Natural killer cell (primary cell): ENCODE measurements around the gene TELO2. TPM values are rescaled to one million over a fixed set of nuclear protein-coding genes. Genes with fewer than 3 reads are reported as not detected.

Source experiments
- ATAC-seq, 3 donors: fragments of 150-1000 bp in 2 of 3; fragments of 200-7000 bp in 1 of 3; cut with Tn5 transposase; 1 replicate in 1 of 3; 2 replicates in 2 of 3; pipeline ENCODE4 v1.10.0; 2021; ENCODE audit warnings: mild to moderate bottlenecking in 2 of 3, moderate library complexity in 2 of 3
- DNase-seq, 2 donors: peaks; one replicate each; pipeline versions ENCODE4 v3.0.0 to v3.0.0-alpha.2; 2013 to 2021; ENCODE audit warnings: mixed read lengths in 1 of 2
- H3K27ac ChIP-seq: one replicate; pipeline ENCODE4 v1.5.1; 2013; ENCODE audit warnings: mild to moderate bottlenecking, low read length
- H3K27me3 ChIP-seq: one replicate; pipeline ENCODE4 v1.6.1; 2013; ENCODE audit warnings: low read length; ENCODE audit not compliant: control insufficient read depth, insufficient read depth
- H3K36me3 ChIP-seq: one replicate; pipeline ENCODE4 v1.6.1; 2013; ENCODE audit warnings: low read length; ENCODE audit not compliant: control insufficient read depth, insufficient read depth
- H3K4me1 ChIP-seq: one replicate; pipeline ENCODE4 v1.6.1; 2013; ENCODE audit warnings: low read length; ENCODE audit not compliant: control insufficient read depth, insufficient read depth
- H3K4me3 ChIP-seq: one replicate; pipeline ENCODE4 v1.5.1; 2013; ENCODE audit warnings: low read length
- H3K9me3 ChIP-seq: one replicate; pipeline ENCODE4 v1.6.1; 2013; ENCODE audit warnings: low read length; ENCODE audit not compliant: control insufficient read depth, insufficient read depth
- H3K27ac Mint-ChIP-seq, 2 donors: one replicate each; pipeline ENCODE4 v1.8.0; 2022; ENCODE audit warnings: mild to moderate bottlenecking in 2 of 2, mixed read lengths in 2 of 2, moderate library complexity in 1 of 2
- H3K27me3 Mint-ChIP-seq, 2 donors: one replicate each; pipeline ENCODE4 v1.8.0; 2022; ENCODE audit warnings: low read depth in 2 of 2, mixed read lengths in 2 of 2
- H3K36me3 Mint-ChIP-seq: one replicate; pipeline ENCODE4 v1.8.0; 2022; ENCODE audit warnings: mixed read lengths
- H3K4me1 Mint-ChIP-seq, 2 donors: one replicate each; pipeline ENCODE4 v1.8.0; 2022; ENCODE audit warnings: mixed read lengths in 2 of 2
- H3K4me3 Mint-ChIP-seq: one replicate; pipeline ENCODE4 v1.8.0; 2022; ENCODE audit warnings: mild to moderate bottlenecking, moderate library complexity, mixed read lengths
- H3K9me3 Mint-ChIP-seq, 2 donors: one replicate each; pipeline ENCODE4 v1.8.0; 2022; ENCODE audit warnings: mixed read lengths in 2 of 2
- CTCF ChIP-seq: fragments of 200-600 bp; IDR thresholded peaks from one replicate; pipeline ENCODE4 v1.8.0; 2022; ENCODE audit warnings: antibody characterized with exemption
- WGBS: methylation state at CpG from one replicate; pipeline ENCODE4 v1.1.7; 2013; ENCODE audit warnings: missing lambda C conversion rate; ENCODE audit not compliant: insufficient coverage; 5-methylcytosine and 5-hydroxymethylcytosine counted together
- intact Hi-C: fragments of 100-400 bp; cut with micrococcal nuclease; formaldehyde crosslinking; loops from one replicate; pipeline ENCODE4 v1.14.2; 2022
- total RNA-seq, 4 donors: library from RNA; stranded (reverse); fragments of 120-200 nt in 1 of 4; gene quantifications; one replicate each; pipeline versions ENCODE4 v1.2.3 to v1.2.4, GENCODE V29; 2013 to 2022

The TELO2 gene
- total RNA-seq, 3 donors from 2014 or later (not counting 1 experiment from before 2014, with no cell fraction given): 45.5 to 50.0 (median 46.5) TPM

GRCh38 chr16:1506494-1507213 is 13.5 kb downstream of the TELO2 start:
- Histone ChIP-seq H3K9me3 (no peaks in the 10 kb centered on the region), H3K27me3 (no peaks in the 10 kb centered on the region), H3K27ac (no peak overlapping the region), H3K4me3 (no peak overlapping the region), H3K4me1 (no peaks in the 10 kb centered on the region), H3K36me3 (peaks cover 20% of the 10 kb centered on the region)
- no peak for TF ChIP-seq CTCF
- DNase-seq (no peak), ATAC-seq (no peak)
- no peaks in the 10 kb centered on the region for H3K27me3 Mint-ChIP-seq
- H3K4me1 Mint-ChIP-seq: peaks cover 0 to 2% of the 10 kb centered on the region in 2 donors
- H3K4me3 Mint-ChIP-seq: no peak overlapping the region
- intact Hi-C loops: no loop called here
- no peaks in the 10 kb centered on the region for H3K36me3 Mint-ChIP-seq
- WGBS: 96% methylated on average over 37 of the region's 37 CpGs
- H3K27ac Mint-ChIP-seq: no peak overlapping the region
- no peaks in the 10 kb centered on the region for H3K9me3 Mint-ChIP-seq

GRCh38 chr16:1508494-1509187 is 15.5 kb downstream of the TELO2 start:
- no peaks in the 10 kb centered on the region for H3K27me3 Mint-ChIP-seq
- DNase-seq (no peak), ATAC-seq (no peak)
- H3K4me1 ChIP-seq: no peaks in the 10 kb centered on the region
- H3K4me1 Mint-ChIP-seq: peaks cover 0 to 5% of the 10 kb centered on the region in 2 donors
- H3K27me3 ChIP-seq: no peaks in the 10 kb centered on the region
- no peak overlapping the region for H3K4me3 ChIP-seq
- no peak overlapping the region for H3K27ac ChIP-seq
- H3K9me3 Mint-ChIP-seq: no peaks in the 10 kb centered on the region
- no peak for TF ChIP-seq CTCF
- H3K36me3 ChIP-seq: peaks cover 3% of the 10 kb centered on the region
- WGBS: 97% methylated on average over 24 of the region's 24 CpGs
- no peak overlapping the region for H3K4me3 Mint-ChIP-seq
- intact Hi-C loops: no loop called here
- no peaks in the 10 kb centered on the region for H3K36me3 Mint-ChIP-seq
- no peak overlapping the region for H3K27ac Mint-ChIP-seq
- H3K9me3 ChIP-seq: no peaks in the 10 kb centered on the region

- no peak for ATAC-seq
- Histone ChIP-seq H3K27me3 (no peaks in the 10 kb centered on the region), H3K9me3 (peaks cover 4% of the 10 kb centered on the region), H3K36me3 (peaks cover 3% of the 10 kb centered on the region), H3K4me3 (no peak overlapping the region), H3K27ac (no peak overlapping the region), H3K4me1 (no peaks in the 10 kb centered on the region)
- no peak for DNase-seq
- intact Hi-C loops: no loop called here
- Mint-ChIP-seq H3K27me3 (no peaks in the 10 kb centered on the region), H3K36me3 (no peaks in the 10 kb centered on the region), H3K4me1 (peaks cover 0 to 5% of the 10 kb centered on the region in 2 donors), H3K4me3 (no peak overlapping the region), H3K9me3 (no peaks in the 10 kb centered on the region), H3K27ac (no peak overlapping the region)
- no peak for TF ChIP-seq CTCF
- 92% methylated on average over 44 of the region's 44 CpGs for whole genome bisulfite sequencing
Measured at GRCh38 chr16:1509307-1510221, 16.4 kb downstream of the TELO2 start.
